ENCODE results near the gene ATP6V1E1.

The ATP6V1E1 gene

DNA sequence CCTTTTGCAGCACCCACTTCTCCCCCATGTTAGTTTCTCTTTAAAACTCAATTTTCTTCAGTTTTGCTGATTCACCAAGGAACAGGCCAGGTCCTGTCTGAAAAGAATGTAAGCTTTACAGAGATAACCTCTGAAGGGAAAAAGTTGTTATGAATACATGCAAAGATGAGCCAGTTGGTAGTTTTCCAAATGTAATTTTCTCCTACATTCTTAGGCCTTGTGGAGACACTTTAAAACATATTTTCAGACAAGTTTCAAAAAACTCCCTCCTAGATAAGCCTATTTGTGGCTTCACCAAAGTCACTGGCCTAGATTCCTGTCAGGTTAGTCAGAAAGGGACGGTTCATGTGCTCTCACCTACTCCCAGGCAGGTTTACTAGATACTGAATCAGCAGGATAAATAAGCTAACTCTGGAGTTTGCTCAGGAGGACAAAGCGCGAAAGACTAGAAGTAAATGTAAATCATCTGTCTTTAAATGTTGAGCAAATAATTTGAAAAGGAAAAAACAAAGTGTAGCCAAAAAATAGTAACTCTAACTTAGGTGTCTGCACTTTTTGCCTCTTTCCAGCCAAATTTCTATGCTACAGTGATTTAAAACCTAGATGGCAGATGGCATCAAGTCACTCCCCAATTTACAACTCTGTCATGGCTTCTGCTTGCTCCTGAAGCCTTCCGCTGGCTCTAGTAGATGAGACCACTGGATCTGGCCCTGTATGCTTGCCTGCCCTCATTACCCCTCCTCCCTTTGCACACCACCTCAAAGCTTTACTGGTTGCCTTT, 4.9 kb upstream of the ATP6V1E1 start:
- no peak for DNase-seq

- no peak for DNase-seq
Measured at GRCh38 chr22:17631076-17631565, 2.6 kb upstream of the ATP6V1E1 start.

DNA sequence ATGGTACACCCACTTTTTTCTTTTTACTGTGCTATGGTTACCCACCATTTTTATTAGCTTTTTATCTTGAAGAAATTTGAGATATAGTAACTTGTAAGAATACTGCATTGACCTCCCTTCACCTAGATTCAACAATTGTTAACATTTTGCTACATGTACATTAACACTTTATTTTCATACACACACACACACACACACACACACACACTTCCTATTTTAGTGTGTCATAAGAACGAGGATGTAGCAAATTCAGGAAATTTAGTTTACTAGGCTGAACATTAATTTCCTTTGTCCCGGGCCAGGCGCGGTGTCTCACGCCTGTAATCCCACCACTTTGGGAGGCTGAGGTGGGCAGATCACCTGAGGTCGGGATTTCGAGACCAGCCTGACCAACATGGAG, 1.1 kb upstream of the ATP6V1E1 start:
- no peak for DNase-seq

DNA sequence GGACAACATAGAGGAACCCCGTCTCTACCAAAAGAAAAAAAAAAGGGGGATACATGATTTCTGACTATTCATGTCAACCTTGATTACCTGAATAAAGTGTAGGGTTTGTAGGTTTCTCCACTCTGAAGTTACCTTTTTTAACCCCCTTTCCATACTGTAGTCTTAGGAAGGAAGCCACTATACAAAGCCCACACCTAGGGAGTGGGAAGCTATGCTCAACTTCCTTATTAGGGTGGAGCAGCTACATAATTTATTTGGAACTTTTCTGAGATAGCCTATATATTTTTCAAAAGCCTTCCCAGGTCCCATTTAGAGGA, 582 bp upstream of the ATP6V1E1 start:
- no peak for DNase-seq

DNA sequence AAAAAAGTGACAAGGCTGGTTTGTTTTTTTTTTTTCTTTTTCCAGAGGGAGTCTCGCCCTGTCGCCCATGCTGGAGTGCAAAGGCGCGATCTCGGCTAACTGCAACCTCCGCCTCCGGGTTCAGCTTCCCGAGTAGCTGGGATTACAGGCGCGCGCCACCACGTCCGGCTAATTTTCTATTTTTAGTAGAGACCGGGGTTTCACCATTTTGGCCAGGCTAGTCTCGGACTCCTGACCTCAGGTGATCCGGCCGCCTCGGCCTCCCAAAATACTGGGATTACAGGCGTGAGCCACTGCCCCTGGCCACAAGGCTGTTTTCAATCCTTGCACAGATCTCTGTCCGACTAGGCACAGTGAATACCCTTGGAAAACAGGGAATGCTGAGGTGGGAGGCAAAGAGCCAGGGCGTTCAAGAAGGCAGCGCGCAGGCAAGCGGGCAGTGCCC, 566 bp downstream of the ATP6V1E1 start:
- DNase-seq: no peak

GRCh38 chr22:17613280-17613679, 15.3 kb downstream of the ATP6V1E1 start:
- no peak for DNase-seq

DNA sequence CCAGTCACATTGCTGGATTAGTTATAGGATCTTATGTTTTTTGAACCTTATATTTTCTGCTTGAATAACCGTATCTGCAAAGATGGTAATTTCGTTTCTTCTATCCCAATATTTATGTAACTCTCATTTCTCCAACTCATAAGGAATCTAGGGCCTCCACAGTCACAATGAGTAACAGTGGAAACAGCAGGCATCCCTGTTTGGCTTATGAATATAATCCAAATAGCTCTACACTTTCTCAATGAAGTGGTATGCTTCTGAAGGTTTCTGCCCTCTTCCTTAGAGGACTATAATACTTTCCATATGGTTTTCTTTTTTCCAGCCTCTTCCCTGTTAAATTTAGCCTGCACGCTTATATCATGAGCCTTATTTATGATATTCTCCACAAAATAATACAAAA, 16.5 kb downstream of the ATP6V1E1 start:
- no peak for DNase-seq

GRCh38 chr22:17607891-17608521, 20.5 kb downstream of the ATP6V1E1 start:
- DNase-seq: no peak

DNA sequence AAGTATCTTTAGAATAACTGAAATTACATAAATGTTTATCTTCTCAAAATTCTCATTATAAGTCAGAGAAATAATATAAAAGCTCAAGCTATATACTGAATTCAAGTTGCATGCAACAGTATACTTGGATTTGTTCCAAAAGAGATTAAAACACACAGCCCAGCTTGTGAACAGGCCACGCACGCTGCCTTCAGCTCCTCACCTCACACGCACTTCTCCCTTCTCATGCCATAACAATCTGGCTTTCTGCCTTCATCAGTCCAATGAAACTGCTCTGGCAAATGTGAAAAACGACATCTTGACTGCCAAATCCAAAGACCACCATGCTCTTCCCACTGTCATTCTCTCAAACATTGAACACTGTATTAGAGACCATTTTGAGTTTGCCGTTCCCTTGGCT, 22.1 kb downstream of the ATP6V1E1 start:
- no peak for DNase-seq

DNA sequence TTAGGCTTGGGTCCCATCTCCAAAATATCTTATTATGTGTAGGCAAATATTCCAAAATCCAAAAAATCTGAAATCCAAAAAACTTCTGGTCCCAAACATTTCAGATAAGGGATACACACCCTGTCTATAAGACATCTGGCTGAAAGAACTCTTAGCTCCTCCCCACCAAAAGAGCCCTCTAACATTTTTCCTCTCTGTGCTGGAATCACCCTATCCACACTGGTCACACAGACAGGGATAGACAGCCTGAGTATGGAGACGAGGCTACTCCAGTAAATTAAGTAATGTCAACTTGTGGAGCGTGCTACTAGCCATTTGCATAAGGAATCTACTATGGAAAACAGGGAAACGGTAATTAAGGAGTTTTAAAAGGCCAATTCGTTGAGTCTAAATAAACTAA, 24.9 kb downstream of the ATP6V1E1 start:
- DNase-seq: no peak

DNA sequence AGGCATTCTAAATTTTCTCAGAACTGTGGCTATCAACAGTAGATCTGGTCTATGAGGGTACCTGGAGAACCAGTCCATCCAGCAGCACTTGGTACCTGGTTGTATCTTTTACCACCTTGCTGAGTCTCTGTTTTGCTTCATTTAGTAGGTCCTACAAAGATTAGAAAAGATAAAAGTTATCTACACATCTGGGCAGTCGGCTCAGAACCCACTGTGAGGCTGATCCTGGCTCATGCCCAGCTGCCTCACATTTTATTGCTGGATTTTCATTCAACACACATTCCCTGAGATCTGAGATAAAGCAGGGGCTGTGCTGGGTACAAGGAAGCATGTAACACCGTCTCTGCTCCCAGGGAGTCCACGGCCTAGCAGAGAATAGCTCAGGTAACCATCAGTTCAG, 27.5 kb downstream of the ATP6V1E1 start:
- no peak for DNase-seq

GRCh38 chr22:17598318-17598717, 30.2 kb downstream of the ATP6V1E1 start:
- DNase-seq: no peak

- no peak for DNase-seq
Measured at GRCh38 chr22:17597217-17597616, 31.3 kb downstream of the ATP6V1E1 start.

DNA sequence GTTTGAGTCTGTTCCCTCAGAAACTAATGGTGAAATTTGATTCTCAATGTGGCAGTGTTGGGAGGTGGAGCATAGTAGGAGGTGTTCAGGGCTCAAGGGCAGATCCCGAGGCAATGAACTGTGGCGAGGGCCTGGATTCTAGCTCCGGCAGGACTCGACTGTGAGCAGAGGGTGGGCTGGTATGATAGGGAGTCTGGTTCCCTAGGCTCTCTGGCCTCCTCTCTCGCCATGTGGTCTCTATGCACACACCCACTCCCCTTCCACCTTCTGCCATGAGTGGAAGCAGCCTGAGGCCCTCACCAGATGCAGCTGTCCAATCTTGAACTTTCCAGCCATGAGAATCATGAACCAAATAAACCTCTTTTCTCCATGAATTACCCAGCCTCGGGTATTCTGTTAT, 32.3 kb downstream of the ATP6V1E1 start:
- DNase-seq: no peak

DNA sequence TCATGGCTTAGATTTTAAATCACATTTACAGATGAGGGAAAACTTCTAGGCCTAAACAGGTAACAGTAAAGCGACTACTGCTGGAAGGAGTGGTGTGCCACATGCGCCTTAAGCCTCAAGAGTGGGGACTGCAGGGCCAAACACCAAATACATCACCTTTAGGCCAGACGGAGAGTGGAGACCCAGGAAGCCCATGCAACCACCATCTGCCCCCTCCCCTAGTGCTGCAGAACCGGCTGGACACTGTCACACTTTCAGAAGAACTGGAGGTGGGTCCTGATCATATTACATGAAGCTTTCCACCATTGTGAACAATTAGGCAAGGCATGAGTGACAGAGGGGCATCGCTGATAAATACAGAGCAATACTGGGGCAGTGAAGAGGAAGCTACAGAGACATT, 36.3 kb downstream of the ATP6V1E1 start:
- no peak for DNase-seq

GRCh38 chr22:17590586-17590985, 38.0 kb downstream of the ATP6V1E1 start:
- DNase-seq: no peak

GRCh38 chr22:17589810-17590375, 38.7 kb downstream of the ATP6V1E1 start:
- DNase-seq: no peak

DNA sequence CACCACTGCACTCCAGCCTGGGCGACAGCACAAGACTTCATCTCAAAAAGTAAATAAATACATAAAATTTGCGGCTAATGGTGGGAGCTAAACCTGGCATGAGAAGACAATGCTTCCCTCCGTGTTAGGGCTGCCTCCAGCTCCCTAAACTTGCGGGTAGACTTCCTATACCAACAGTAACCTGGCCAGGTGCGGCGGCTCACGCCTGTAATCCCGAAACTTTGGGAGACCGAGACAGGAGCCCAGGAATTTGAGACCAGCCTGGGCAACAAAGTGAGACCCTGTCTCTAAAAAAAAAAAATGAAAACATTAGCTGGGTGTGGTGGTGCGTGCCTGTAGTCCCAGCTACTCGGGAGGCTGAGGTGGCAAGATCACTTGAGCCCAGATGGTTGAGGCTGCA, 39.9 kb downstream of the ATP6V1E1 start:
- no peak for DNase-seq

- DNase-seq: no peak
Measured at GRCh38 chr22:17587629-17588028, 40.9 kb downstream of the ATP6V1E1 start.

DNA sequence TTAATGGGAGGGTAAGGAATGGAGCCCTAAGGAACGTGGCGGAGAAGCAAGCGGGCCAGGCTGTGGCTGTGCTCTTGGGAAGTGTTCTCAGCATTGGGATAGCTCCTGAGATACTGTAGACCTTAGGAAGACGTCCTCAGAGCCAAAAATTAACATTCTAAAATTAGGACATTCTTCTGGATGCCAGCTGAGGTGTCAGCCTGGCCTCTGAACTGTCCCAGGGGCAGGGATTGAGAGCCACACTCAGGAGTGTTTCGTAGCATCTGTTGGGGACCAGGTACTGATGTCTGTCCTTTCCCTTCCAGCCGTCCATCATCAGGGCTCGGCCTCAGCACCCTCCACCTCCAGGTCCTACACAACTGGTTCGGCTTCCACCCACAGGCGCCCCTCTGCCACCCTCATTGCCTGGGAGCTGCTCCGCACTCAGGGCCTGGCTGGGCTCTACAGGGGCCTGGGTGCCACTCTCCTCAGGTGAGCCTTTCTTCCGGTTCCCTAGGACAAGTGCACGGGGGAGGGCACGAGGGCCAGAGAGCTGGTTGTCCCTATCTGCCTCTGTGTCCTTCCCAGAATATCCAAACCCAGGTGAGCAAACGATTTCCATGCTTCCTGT, 41.6 kb downstream of the ATP6V1E1 start:
- DNase-seq: no peak

- DNase-seq: no peak
Measured at GRCh38 chr22:17583151-17583550, 45.4 kb downstream of the ATP6V1E1 start.

GRCh38 chr22:17581631-17582030, 46.9 kb downstream of the ATP6V1E1 start:
- DNase-seq: no peak

DNA sequence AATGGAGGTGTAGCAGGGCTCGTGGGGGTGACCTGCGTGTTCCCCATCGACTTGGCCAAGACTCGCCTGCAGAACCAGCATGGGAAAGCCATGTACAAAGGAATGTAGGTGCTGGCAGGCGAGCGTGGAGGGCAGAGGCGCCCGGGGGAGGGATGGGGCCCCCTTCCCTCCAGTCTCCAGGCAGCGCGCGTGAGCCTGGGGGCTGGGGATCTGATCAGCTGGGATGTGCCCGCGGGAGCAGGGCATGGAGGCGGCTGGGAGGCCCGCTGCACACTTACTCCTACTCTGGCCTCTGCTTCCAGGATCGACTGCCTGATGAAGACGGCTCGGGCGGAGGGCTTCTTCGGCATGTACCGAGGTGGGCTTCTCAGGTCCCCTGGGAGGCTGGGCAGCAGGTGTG, 47.5 kb downstream of the ATP6V1E1 start:
- no peak for DNase-seq

All from midbrain (tissue), 1 donor.